HEK293T (cell line): ENCODE measurements around the gene FBXO36.

Experiments used
- CTCF ChIA-PET: fragments of 350-600 bp; formaldehyde crosslinking; extraction: SDS; loops from one replicate; lab custom pipeline; 2021; ENCODE audit warnings: antibody characterized with exemption, inconsistent platforms; lab: Yijun Ruan, JAX
- POLR2A ChIA-PET: fragments of 350-600 bp; formaldehyde crosslinking; extraction: SDS; loops from one replicate; lab custom pipeline; 2020; ENCODE audit warnings: antibody characterized with exemption, inconsistent platforms; lab: Yijun Ruan, JAX
- DNase-seq: peaks from one replicate; pipeline ENCODE4 v3.0.0; 2012; ENCODE audit warnings: mixed read lengths; ENCODE audit errors: extremely low spot score
- ARNT ChIP-seq: fragments of 450-650 bp; IDR thresholded peaks from 2 replicates; pipeline ENCODE4 v1.6.1; 2017; ENCODE audit warnings: mild to moderate bottlenecking
- BHLHE40 ChIP-seq: fragments of 450-650 bp; IDR thresholded peaks from 2 replicates; pipeline ENCODE4 v1.6.1; 2016; ENCODE audit warnings: mild to moderate bottlenecking, moderate library complexity, borderline replicate concordance
- CTBP1 ChIP-seq: fragments of 450-650 bp; IDR thresholded peaks from 2 replicates; pipeline ENCODE4 v1.6.1; 2016; ENCODE audit warnings: borderline replicate concordance
- ELF4 ChIP-seq: fragments of 450-650 bp; IDR thresholded peaks from 2 replicates; pipeline ENCODE4 v1.6.1; 2017; ENCODE audit warnings: antibody characterized with exemption
- FOXA1 ChIP-seq: fragments of 450-650 bp; IDR thresholded peaks from 2 replicates; pipeline ENCODE4 v1.6.1; 2016; ENCODE audit warnings: mild to moderate bottlenecking
- FOXK2 ChIP-seq: fragments of 450-650 bp; IDR thresholded peaks from 2 replicates; pipeline ENCODE4 v1.6.1; 2016; ENCODE audit warnings: mild to moderate bottlenecking
- FOXM1 ChIP-seq: fragments of 450-650 bp; IDR thresholded peaks from 2 replicates; pipeline ENCODE4 v1.6.1; 2017; ENCODE audit warnings: mild to moderate bottlenecking, borderline replicate concordance
- HDGF ChIP-seq: fragments of 450-650 bp; IDR thresholded peaks from 2 replicates; pipeline ENCODE4 v1.6.1; 2017; ENCODE audit warnings: antibody characterized with exemption, borderline replicate concordance
- L3MBTL2 ChIP-seq: fragments of 450-650 bp; conservative IDR thresholded peaks from 2 replicates; pipeline ENCODE4 v1.6.1; 2016; ENCODE audit warnings: mild to moderate bottlenecking
- LEF1 ChIP-seq: fragments of 450-650 bp; IDR thresholded peaks from 2 replicates; pipeline ENCODE4 v1.6.1; 2017; ENCODE audit warnings: mild to moderate bottlenecking, borderline replicate concordance
- NFRKB ChIP-seq: fragments of 450-650 bp; IDR thresholded peaks from 2 replicates; pipeline ENCODE4 v1.6.1; 2016; ENCODE audit warnings: mild to moderate bottlenecking, moderate library complexity
- SP1 ChIP-seq: fragments of 450-650 bp; IDR thresholded peaks from 2 replicates; pipeline ENCODE4 v1.6.1; 2017
- SUZ12 ChIP-seq: fragments of 450-650 bp; IDR thresholded peaks from 2 replicates; pipeline ENCODE4 v1.6.1; 2016; ENCODE audit warnings: mild to moderate bottlenecking
- TARDBP ChIP-seq: fragments of 450-650 bp; IDR thresholded peaks from 2 replicates; pipeline ENCODE4 v1.6.1; 2016
- ZNF384 ChIP-seq: fragments of 450-650 bp; IDR thresholded peaks from 2 replicates; pipeline ENCODE4 v1.6.1; 2016
- TF ChIP-seq, protein P1 (sequence below): fragments of 450-650 bp; IDR thresholded peaks from 2 replicates; pipeline ENCODE4 v1.6.1; 2016

The FBXO36 gene

DNA sequence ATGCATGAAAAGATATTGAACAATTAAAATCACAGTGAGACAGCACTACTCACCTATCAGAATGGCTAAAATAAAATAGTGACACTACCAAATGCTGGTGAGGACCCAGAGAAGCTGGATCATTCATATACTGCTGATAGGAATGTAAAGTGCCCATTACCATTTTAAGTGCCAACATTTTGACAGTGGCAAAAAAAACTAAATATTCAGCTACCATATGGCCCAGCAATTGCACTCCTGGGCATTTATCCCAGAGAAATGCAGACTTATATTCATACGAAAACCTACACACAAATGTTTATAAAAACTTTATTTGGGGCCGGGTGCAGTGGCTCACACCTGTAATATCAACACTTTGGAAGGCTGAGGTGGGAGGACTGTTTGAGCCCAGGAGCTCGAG is 47.6 kb downstream of the FBXO36 start:
- ChIA-PET POLR2A (no interaction called here), CTCF (no interaction called here)
- TF ChIP-seq ARNT (no peak), FOXK2 (no peak), NFRKB (no peak), SUZ12 (no peak), L3MBTL2 (no peak), FOXM1 (no peak), HDGF (no peak), FOXA1 (no peak), SP1 (no peak), LEF1 (no peak), BHLHE40 (no peak), ELF4 (no peak), ZNF384 (no peak), TARDBP (no peak)
- TF ChIP-seq, protein P1, sequence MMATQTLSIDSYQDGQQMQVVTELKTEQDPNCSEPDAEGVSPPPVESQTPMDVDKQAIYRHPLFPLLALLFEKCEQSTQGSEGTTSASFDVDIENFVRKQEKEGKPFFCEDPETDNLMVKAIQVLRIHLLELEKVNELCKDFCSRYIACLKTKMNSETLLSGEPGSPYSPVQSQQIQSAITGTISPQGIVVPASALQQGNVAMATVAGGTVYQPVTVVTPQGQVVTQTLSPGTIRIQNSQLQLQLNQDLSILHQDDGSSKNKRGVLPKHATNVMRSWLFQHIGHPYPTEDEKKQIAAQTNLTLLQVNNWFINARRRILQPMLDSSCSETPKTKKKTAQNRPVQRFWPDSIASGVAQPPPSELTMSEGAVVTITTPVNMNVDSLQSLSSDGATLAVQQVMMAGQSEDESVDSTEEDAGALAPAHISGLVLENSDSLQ = no peak

DNA sequence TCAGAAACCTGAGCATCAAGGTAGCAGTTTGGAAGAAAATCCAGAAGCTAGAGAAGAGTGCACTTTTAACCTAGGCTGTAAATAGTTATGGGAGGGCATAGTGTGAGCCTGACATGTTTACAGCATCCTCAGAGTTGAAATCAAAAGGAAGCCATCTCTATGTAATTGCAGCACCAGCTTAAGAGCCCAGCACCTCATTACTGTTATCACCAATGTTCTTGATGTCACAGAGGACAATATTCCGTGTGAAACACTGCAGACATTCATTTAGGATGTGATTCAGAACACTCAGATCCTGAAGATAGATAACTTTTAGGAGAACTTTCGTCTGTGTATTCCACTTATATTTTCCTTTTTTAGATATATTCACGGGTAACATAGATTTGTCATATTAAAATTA is 48.1 kb downstream of the FBXO36 start:
- CTCF ChIA-PET = no interaction called here
- TF ChIP-seq TARDBP (no peak), SP1 (no peak), NFRKB (no peak)
- DNase-seq = no peak
- POLR2A ChIA-PET = no interaction called here

More for the DNA sequence above, 47.6 kb downstream of the FBXO36 start:
- no peak for DNase-seq

DNA sequence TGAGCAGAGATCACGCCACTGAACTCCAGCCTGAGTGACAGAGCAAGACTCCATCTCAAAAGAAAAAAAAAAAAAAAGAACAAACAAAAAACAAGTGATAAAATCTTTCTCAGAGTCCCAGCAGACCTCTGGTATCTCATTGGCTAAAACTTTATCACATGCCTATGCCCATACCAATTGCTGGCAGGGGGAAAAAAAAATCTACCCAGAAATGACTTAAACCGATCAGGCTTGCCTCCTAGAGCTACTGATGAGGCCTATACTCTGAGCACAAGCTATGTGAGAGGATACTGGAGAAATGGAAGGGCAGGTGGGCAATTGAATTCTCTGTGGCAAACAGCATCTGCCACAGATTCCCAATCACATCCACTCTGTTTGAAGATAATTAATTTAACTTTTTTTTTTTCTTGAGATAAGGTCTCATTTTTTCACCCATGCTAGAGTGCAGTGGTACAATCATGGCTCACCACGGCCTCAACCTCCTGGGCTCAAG is 49.0 kb downstream of the FBXO36 start:
- TF ChIP-seq CTBP1 (no peak), SP1 (no peak), FOXK2 (no peak), FOXM1 (no peak), HDGF (no peak), ARNT (no peak), L3MBTL2 (no peak), SUZ12 (no peak), TARDBP (no peak), ELF4 (no peak), LEF1 (no peak)
- ChIA-PET POLR2A (no interaction called here), CTCF (no interaction called here)
- DNase-seq = no peak

DNA sequence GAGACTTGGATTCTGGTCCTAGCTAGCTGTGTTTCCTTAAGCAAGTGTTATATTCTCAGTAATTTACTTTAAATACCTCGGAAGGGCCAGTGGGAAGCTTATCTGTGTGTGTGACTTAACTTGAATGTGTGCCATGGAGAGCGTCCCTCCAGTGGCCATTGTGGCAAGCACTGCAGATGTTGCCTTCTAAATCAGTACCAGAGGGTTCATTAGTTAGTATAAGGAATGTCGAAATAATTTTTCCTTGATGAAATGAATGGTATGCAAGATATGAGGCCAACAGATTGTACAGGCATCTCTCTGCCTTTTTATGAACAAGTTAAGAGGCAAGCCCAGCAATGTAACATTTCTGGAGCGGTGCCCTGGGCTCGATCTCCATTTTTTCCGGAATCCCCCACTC is 52.0 kb downstream of the FBXO36 start:
- no peak for DNase-seq
- POLR2A ChIA-PET = no interaction called here
- CTCF ChIA-PET = no interaction called here
- TF ChIP-seq HDGF (no peak), LEF1 (no peak), ARNT (no peak), L3MBTL2 (no peak), ELF4 (no peak), FOXM1 (no peak), TARDBP (no peak), CTBP1 (no peak), SUZ12 (no peak), BHLHE40 (no peak), ZNF384 (no peak), SP1 (no peak), FOXK2 (no peak), FOXA1 (no peak)
- TF ChIP-seq, protein P1 = no peak

DNA sequence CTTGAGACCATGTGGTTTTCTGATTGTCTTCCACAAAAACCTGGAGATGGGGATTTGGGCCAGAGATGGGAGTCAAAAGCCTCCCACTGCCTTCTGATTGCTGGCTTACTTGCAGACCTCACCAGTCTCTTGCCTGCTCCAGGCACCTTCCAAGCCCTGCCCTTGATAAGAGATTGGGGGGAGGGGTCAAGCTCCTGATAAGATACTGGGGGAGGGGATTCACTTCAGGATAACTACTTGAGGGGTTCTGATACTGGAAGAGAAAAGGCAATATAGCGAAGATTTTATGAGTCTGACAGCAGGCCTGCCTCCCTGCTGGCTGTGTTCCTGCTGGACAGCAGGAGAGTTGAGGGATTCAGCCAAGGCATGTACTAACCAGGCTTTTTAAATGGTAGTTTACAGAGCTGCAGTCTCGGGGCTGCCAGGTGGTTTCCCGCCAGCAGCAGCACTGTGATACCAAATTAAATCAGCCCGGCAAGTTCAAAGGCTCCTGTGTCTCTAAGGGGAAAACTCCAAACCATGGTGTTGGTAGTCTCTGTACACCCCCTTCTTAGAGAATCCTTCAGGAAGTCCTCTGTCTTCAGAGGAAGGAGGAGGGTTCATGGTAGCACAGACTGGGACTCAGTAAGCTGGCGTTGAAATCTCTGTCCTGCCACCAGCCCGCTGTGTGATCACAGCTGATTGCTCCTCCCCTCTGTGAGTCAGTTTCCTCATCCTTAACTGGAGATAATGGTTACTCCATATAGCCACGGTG is 58.3 kb downstream of the FBXO36 start:
- ChIA-PET CTCF (no interaction called here), POLR2A (no interaction called here)
- no peak for DNase-seq
- no peak for TF ChIP-seq FOXA1

DNA sequence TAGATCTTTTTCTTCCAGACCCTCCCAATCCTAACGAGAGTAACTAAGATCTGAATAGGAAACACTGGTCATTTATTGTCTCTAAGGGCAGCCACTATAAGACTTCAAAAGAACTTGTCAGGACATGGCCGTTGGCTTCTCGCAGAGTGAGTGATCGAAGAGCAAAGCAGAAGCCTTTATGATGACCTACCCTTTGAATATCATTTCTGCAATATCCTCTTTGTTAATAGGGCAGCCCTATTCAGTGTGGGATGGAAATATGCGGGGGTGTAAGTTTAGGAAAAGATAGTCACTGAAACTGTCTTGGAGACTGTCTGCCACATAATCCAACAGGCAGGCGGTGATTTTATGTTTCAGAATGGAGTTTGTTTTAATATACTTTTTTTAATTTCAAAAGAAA is 70.9 kb downstream of the FBXO36 start:
- ChIA-PET POLR2A (no interaction called here), CTCF (no interaction called here)
- TF ChIP-seq BHLHE40 = no peak
- TF ChIP-seq HDGF = no peak
- no peak for DNase-seq

DNA sequence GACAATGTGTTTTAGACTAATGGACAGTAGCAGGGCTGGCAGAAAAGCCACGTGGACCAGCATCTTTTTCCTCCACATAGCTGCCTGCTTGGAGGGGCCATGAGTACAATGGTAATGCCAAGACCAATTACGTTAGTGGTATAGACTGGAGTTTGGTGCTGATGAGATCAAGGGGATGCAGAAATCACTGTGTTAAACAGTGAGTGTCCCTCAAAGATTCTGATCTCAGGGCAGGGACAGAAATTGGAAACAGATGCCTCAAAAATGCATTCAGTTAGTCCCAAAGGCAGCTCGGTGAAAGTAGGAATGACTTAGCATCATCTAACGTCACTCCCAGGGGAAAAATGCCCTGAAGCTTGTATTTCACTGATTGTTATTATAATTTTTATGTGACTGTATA is 74.0 kb downstream of the FBXO36 start:
- ChIA-PET CTCF (no interaction called here), POLR2A (no interaction called here)
- DNase-seq = no peak
- TF ChIP-seq SUZ12 (no peak), BHLHE40 (no peak), ELF4 (no peak), LEF1 (no peak), L3MBTL2 (no peak), TARDBP (no peak), SP1 (no peak), FOXA1 (no peak)
- TF ChIP-seq, protein P1 = no peak
